H1 (cell line): ENCODE data around the gene TENT4A. TPM values are rescaled to one million over a fixed set of nuclear protein-coding genes. Genes with fewer than 3 reads are reported as not detected.

Experiments used
- ATF3 ChIP-seq: IDR thresholded peaks from 2 replicates; pipeline ENCODE4 v1.6.1; 2011; ENCODE audit warnings: low read depth, mild to moderate bottlenecking, low read length; ENCODE audit not compliant: insufficient read depth
- CTCF ChIP-seq, 3 experiments: IDR thresholded peaks; 1 replicate in 2 of 3; 2 replicates in 1 of 3; pipeline versions ENCODE4 v1.5.1 to v1.6.1; 2011; ENCODE audit warnings: low read length in 3 of 3, mild to moderate bottlenecking in 3 of 3, inconsistent platforms in 2 of 3, low read depth in 1 of 3, moderate library complexity in 1 of 3; ENCODE audit not compliant: insufficient read depth in 1 of 3; ENCODE audit errors: control extremely low read depth in 1 of 3
- KDM5A ChIP-seq: fragments of 200-600 bp; IDR thresholded peaks from 2 replicates; pipeline ENCODE4 v1.7.1; 2012; ENCODE audit warnings: mild to moderate bottlenecking, low read length, inconsistent platforms, mixed read lengths
- RBBP5 ChIP-seq: IDR thresholded peaks from 2 replicates; pipeline ENCODE4 v1.7.1; 2012; ENCODE audit warnings: low read depth, mild to moderate bottlenecking, inconsistent platforms, low read length, moderate library complexity, borderline replicate concordance
- RFX5 ChIP-seq: IDR thresholded peaks from 2 replicates; pipeline ENCODE4 v1.6.1; 2011; ENCODE audit warnings: low read depth, low read length, improper control_type of control experiment, borderline replicate concordance
- ZNF274 ChIP-seq: IDR thresholded peaks from 2 replicates; pipeline ENCODE4 v1.7.0; 2012; ENCODE audit warnings: low read length, borderline replicate concordance; ENCODE audit errors: extremely low read depth
- polyA plus RNA-seq, 7 experiments: library from polyadenylated mRNA; depleted of rRNA in 3 of 7; stranded (reverse) in 5 of 7; unstranded in 2 of 7; fragments of >200 nt in 5 of 7; fragments of 200-250 nt in 2 of 7; gene quantifications; 1 replicate in 5 of 7; 2 replicates in 1 of 7; 4 replicates in 1 of 7; pipeline versions ENCODE4 v1.2.1 to v1.2.3, GENCODE V29; 2011 to 2013; ENCODE audit warnings: missing spikeins in 2 of 7, mixed read lengths in 2 of 7
- total RNA-seq: library from RNA; stranded (reverse); fragmentation: NEBNext Ultra II Directional; extraction: Animal tissue kit (Norgen Biotek cat#: 25700); gene quantifications from 2 replicates; pipeline ENCODE4 v1.2.1, GENCODE V29; 2021

The TENT4A gene
- total and polyA plus RNA-seq, 2 of the 8 experiments (the other 6 are each of a cell fraction or from before 2014, with no cell fraction given): 8.9 to 25.1 TPM

GRCh38 chr5:6753851-6754250 lies 40.6 kb downstream of the TENT4A start (continued):
- TF ChIP-seq KDM5A (no peak), RBBP5 (no peak), RFX5 (no peak), ZNF274 (no peak), CTCF (IDR thresholded peaks at IDR 0.05; ENCODE audit: control extremely low read depth in 1 of 3, insufficient read depth in 1 of 3, low read depth in 1 of 3, low read length in 3 of 3) (no peak), ATF3 (no peak)
